GM12875 (cell line): ENCODE results near the gene GTF2H3.
A peak's percentile ranks its signal among the peaks of the same experiment; 100 is the strongest.

Experiments
- H3K4me3 ChIP-seq: one replicate; pipeline ENCODE4 v1.5.1; 2011; ENCODE audit warnings: low read depth, low read length, control low read depth
- CTCF ChIP-seq: IDR thresholded peaks from 2 replicates; pipeline ENCODE4 v1.5.1; 2011; ENCODE audit warnings: low read depth, mild to moderate bottlenecking, control low read depth, inconsistent platforms, low read length, moderate library complexity, borderline replicate concordance; ENCODE audit not compliant: insufficient read depth

Gene GTF2H3

GRCh38 chr12:123667771-123668170 lies 34.1 kb downstream of the GTF2H3 start:
- H3K4me3 ChIP-seq = no peak overlapping the region

GRCh38 chr12:123670882-123671728 lies 37.5 kb downstream of the GTF2H3 start, which contains the start of gene TCTN2:
TSS of gene TCTN2 (plus strand) at chr12:123671113. CDS start at chr12:123671241, 128 bp downstream.
- no peak for TF ChIP-seq CTCF
- H3K4me3 ChIP-seq = peak within 1 kb of the TSS; percentile 59

More at GRCh38 chr12:123667771-123668170, 34.1 kb downstream of the GTF2H3 start:
- TF ChIP-seq CTCF = no peak

GRCh38 chr12:123671876-123672275 lies 38.2 kb downstream of the GTF2H3 start:
- no peak overlapping the region for H3K4me3 ChIP-seq
- no peak for TF ChIP-seq CTCF

GRCh38 chr12:123675436-123675835 lies 41.8 kb downstream of the GTF2H3 start:
- no peak overlapping the region for H3K4me3 ChIP-seq
- TF ChIP-seq CTCF = no peak

GRCh38 chr12:123676616-123677320 lies 43.1 kb downstream of the GTF2H3 start:
- no peak for TF ChIP-seq CTCF
- H3K4me3 ChIP-seq = no peak overlapping the region

- TF ChIP-seq CTCF = no peak
- H3K4me3 ChIP-seq = no peak overlapping the region
Measured at GRCh38 chr12:123678981-123679380, 45.4 kb downstream of the GTF2H3 start.
